Stimulated activated CD8-positive, alpha-beta memory T cell treated with anti-CD3 and anti-CD28 coated beads, Interleukin-15, amount 100 ng/mL, for 48 hours (primary cell): ENCODE data around the gene VANGL2.

ENCODE experiments used
- DNase-seq, 2 donors: peaks; one replicate each; pipeline ENCODE4 v3.0.0-alpha.2; 2020; ENCODE audit warnings: low read depth in 2 of 2

The VANGL2 gene

GRCh38 chr1:160460214-160460642 is 59.9 kb downstream of the VANGL2 start:
- DNase-seq, result no peak

DNA sequence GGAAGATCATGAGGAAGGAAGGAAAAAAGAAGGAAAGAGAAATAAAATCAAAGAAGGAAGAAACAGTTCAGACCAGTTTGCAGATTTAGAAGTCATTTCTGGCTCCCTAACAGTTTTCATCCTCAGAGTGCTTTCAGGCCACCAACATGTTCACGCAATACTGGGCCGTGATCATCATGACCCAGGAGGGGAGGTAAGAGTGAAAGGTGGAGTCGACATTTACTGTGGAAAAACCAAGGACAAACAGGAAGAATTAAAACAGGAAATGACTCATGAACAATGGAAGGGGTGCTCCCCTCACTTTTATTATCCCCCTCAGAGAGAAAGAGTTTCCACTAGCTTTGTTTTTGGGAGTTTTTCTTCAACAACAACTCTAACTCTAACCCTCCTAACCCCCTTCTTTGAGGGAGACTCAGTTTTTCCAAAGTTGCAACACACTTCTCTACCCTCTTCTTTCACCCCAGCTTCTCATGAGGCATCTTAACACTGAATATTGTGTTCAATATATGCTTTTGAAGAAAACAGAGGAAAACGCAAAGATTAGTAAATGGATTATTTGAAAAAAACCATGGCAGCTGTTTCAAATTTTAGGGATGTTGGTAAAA is 60.4 kb downstream of the VANGL2 start:
- DNase-seq, result no peak

DNA sequence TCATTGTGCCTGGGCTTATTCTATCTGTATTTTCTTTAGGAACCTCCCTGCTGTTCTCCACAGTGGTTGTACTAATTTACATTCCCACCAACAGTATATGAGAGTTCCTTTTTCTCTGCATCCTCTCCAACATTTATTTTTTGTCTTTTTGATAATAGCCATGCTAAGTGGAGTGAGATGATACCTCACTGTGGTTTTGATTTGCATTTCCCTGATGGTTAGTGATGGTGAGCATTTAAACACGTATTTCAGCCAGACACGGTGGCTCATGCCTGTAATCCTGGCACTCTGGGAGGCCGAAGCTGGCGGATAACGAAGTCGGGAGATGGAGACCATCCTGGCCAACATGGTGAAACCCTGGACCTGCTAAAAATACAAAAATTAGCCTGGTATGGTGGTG is 64.8 kb downstream of the VANGL2 start:
- no peak for DNase-seq

- DNase-seq, result no peak
These were observed 66.6 kb downstream of the VANGL2 start for GRCh38 chr1:160466961-160467360.

DNA sequence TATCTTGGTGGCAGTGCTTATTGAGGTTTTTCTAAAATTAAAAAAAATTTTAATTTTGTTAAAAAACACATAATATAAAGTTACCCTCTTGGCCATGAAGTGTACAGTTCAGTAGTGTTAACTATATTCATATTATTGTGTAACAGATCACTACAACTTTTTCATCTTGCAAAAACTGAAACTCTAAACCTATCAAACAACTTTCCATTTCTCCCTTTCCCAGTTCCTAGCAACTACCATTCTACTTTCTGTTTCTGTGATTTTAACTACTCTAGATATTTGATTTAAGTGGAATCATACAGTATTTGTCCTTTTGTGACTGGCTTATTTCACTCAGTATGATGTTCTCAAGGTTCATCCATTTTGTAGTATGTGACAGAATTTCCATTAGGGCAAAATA is 67.2 kb downstream of the VANGL2 start:
- DNase-seq, result no peak

- no peak for DNase-seq
These were observed 70.9 kb downstream of the VANGL2 start for GRCh38 chr1:160471253-160471652.

- no peak for DNase-seq
These were observed 71.7 kb downstream of the VANGL2 start for GRCh38 chr1:160472112-160472511.

DNA sequence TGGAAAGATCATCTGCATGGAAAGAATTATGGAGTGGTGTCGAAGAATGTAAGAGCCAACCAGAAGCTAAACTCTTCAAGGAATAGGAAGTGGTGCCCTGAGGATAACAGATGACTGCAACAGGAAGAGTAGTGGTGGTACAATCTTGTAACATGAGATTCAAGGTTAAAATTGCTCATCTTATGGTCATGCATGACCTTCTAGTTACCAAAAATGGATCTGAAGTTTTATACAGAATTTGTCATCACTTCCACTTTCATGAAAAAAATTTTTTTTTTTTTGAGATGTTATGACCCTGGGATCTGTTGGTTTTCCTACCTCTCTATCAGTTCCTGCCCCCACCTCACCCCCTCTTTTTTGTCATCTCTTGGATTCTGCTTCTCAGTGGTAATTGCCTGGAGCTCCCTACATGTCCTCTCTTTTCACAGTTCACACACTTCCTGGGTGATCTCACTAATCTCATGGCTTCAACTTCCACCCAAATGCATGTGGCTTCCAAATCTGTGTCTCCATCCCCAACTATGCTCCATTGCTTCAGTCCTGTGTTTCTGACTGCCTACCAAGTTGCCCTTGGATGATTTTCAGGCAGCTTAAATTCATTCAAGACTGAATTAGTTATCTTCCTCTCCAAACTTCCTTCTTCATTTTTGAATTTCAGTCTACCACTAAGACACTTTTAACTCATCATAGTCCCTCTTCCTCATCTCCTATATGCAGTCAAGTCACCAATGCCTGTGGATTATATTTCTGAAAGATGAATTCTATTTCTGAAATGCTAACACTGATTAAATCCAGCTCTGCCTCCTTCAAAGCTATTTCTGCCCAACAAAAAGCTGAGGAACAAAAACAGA is 74.3 kb downstream of the VANGL2 start:
- no peak for DNase-seq
